ENCODE results near the gene GCKR. TPM values are rescaled to one million over a fixed set of nuclear protein-coding genes. Genes with fewer than 3 reads are reported as not detected.
"Not testable (repeated sequence)": the region's sequence is repeated elsewhere in the genome, so short reads cannot be mapped to it uniquely, and the experiment has no call there.

The GCKR gene
- total RNA-seq, 4 donors from 2014 or later: 0.56 to 1.7 (median 1.4) TPM

- DNase-seq (ENCODE audit: low spot score): no peak
- TF ChIP-seq, protein P1, sequence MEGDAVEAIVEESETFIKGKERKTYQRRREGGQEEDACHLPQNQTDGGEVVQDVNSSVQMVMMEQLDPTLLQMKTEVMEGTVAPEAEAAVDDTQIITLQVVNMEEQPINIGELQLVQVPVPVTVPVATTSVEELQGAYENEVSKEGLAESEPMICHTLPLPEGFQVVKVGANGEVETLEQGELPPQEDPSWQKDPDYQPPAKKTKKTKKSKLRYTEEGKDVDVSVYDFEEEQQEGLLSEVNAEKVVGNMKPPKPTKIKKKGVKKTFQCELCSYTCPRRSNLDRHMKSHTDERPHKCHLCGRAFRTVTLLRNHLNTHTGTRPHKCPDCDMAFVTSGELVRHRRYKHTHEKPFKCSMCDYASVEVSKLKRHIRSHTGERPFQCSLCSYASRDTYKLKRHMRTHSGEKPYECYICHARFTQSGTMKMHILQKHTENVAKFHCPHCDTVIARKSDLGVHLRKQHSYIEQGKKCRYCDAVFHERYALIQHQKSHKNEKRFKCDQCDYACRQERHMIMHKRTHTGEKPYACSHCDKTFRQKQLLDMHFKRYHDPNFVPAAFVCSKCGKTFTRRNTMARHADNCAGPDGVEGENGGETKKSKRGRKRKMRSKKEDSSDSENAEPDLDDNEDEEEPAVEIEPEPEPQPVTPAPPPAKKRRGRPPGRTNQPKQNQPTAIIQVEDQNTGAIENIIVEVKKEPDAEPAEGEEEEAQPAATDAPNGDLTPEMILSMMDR (IDR thresholded peaks at IDR 0.05): no peak
- no peak for ATAC-seq (ENCODE audit: low FRiP score)
Measured at GRCh38 chr2:27522400-27522945, 25.8 kb downstream of the GCKR start.

- DNase-seq (ENCODE audit: low spot score): no peak
- TF ChIP-seq, protein P1 (IDR thresholded peaks at IDR 0.05): no peak
- no peak for ATAC-seq (ENCODE audit: low FRiP score)
Measured at GRCh38 chr2:27527182-27527581, 30.5 kb downstream of the GCKR start.

DNA sequence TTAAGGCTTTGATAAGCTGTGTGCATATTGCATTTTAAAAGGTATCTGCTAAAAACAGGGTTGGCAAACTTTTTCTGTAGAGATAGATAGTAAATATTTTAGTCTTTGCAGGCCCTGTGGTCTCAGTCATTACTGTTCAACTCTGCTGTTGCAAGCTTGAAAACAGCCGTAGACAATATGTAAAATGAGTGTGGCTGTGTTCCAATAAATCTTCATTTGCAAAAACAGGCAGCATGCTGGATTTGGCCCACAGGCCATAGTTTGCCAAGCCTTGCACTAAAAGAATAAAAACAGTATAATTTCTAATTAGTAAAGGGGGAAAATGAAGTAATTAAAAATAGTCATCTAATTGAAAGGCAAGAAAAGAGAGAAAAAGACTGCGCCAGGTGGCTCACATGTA lies 35.3 kb downstream of the GCKR start:
- TF ChIP-seq, protein P1 (IDR thresholded peaks at IDR 0.05): no peak
- ATAC-seq (ENCODE audit: low FRiP score) (no peak), DNase-seq (ENCODE audit: low spot score) (no peak)

DNA sequence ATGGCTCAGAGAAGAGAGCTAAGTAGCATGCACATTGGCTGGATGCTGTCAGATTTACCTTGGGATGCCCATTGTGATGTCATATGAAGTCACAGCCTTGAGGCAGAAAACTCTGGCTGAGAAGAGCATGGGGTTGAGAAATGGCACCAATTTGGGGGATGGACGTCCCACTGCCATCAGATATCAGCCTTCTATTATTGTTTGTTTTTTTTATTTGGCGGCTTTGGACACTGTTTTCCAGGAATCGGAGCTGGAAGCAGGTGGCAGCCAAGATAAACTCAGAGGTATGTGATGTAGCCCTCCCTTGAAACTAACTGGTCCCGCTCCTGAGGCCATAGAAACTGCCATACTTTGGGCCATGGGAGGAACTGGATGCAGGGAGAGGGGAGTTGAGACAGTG lies 40.6 kb downstream of the GCKR start:
- TF ChIP-seq, protein P1 (IDR thresholded peaks at IDR 0.05): no peak
- no peak for DNase-seq (ENCODE audit: low spot score)
- no peak for ATAC-seq (ENCODE audit: low FRiP score)

DNA sequence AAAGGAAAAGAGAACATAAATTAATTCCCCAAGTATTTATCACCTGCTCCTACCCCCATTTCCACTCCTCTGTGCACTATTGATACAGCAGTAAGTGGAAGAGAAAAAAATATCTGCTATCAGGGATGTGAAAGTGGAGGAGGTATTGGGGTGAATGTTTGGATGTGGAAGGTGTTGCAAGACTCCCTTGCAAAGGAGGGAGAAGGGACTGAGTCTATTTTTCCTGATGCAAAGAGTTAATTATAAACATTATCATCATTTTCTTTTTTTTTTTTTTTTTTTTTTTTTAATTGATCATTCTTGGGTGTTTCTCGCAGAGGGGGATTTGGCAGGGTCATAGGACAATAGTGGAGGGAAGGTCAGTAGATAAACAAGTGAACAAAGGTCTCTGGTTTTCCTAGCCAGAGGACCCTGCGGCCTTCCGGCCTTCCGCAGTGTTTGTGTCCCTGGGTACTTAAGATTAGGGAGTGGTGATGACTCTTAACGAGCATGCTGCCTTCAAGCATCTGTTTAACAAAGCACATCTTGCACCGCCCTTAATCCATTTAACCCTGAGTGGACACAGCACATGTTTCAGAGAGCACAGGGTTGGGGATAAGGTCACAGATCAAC lies 42.3 kb downstream of the GCKR start:
- not testable (repeated sequence) for ATAC-seq (ENCODE audit: low FRiP score); DNase-seq (ENCODE audit: low spot score)

GRCh38 chr2:27539649-27540048 lies 43.0 kb downstream of the GCKR start:
- ATAC-seq (ENCODE audit: low FRiP score): not testable (repeated sequence)

DNA sequence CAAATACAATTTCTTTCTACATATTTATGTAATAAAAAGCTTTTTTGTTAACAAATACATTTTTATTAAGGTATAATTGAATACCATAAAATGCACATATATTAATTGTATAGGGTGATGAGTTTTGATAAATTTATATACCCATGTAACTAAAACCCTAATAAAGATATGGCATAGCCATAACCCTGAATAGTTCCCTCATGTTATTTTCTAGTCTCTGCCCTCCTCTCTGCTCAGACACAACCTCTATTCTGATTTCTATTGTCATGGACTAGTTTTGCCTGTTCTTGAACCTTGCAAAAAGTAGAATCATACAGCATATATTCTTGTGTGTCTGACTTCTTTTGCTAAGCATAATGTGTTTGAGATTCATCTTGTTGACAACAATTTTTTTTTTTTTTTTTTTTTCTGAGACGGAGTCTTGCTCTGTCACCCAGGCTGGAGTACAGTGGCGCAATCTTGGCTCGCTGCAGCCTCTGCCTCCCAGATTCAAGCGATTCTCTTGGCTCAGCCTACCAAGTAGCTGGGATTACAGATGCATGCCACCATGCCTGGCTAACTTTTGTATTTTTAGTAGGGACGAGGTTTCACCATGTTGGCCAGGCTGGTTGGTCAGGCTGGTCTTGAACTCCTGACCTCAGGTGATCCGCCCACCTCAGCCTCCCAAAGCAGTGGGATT lies 47.6 kb downstream of the GCKR start:
- TF ChIP-seq, protein P1 (IDR thresholded peaks at IDR 0.05): no peak
- no peak for ATAC-seq (ENCODE audit: low FRiP score)
- no peak for DNase-seq (ENCODE audit: low spot score)

More at GRCh38 chr2:27539649-27540048, 43.0 kb downstream of the GCKR start:
- DNase-seq (ENCODE audit: low spot score): not testable (repeated sequence)

Measured in omental fat pad (tissue), 4 donors.